Measurements from ENCODE around the gene USP17L17.
"Not testable (repeated sequence)": the region's sequence is repeated elsewhere in the genome, so short reads cannot be mapped to it uniquely, and the experiment has no call there.

GRCh38 chr4:9219852-9220251 lies 23.8 kb upstream of the USP17L17 start, which contains the start of gene USP17L12:
- not testable (repeated sequence) for TF ChIP-seq CTCF, POLR2A (IDR thresholded peaks at IDR 0.05)

All from Peyer's patch (tissue), 4 donors.